Astrocyte (in vitro differentiated cells and primary cell): ENCODE data around the gene CDK3. TPM values are rescaled to one million over a fixed set of nuclear protein-coding genes. Genes with fewer than 3 reads are reported as not detected.

Source experiments
- DNase-seq: peaks from one replicate; pipeline ENCODE4 v3.0.0-alpha.2; 2010; ENCODE audit warnings: low read depth
- FAIRE-seq: peaks from 2 replicates; lab custom pipeline; 2011; peaks lifted over from hg19 to GRCh38; lab: Jason Lieb, UNC
- H2AFZ ChIP-seq: 2 replicates; pipeline ENCODE4 v1.6.0; 2012; ENCODE audit warnings: low read depth, low read length, inconsistent platforms
- H3K27ac ChIP-seq: 2 replicates; pipeline ENCODE4 v1.5.1; 2011; ENCODE audit warnings: low read depth, low read length, inconsistent platforms
- H3K27me3 ChIP-seq: 2 replicates; pipeline ENCODE4 v1.6.0; 2011; ENCODE audit warnings: low read length, inconsistent platforms; ENCODE audit not compliant: insufficient read depth
- H3K36me3 ChIP-seq: 2 replicates; pipeline ENCODE4 v1.5.1; 2011; ENCODE audit warnings: low read length, inconsistent platforms; ENCODE audit not compliant: insufficient read depth
- H3K4me1 ChIP-seq: 2 replicates; pipeline ENCODE4 v1.5.1; 2011; ENCODE audit warnings: low read length, inconsistent platforms; ENCODE audit not compliant: insufficient read depth
- H3K4me2 ChIP-seq: 2 replicates; pipeline ENCODE4 v1.6.0; 2012; ENCODE audit warnings: low read length, inconsistent platforms
- H3K4me3 ChIP-seq: 2 replicates; pipeline ENCODE4 v1.5.1; 2011; ENCODE audit warnings: low read depth, mild to moderate bottlenecking, low read length, inconsistent platforms; ENCODE audit not compliant: insufficient read depth
- H3K79me2 ChIP-seq: 2 replicates; pipeline ENCODE4 v1.6.0; 2012; ENCODE audit warnings: mild to moderate bottlenecking, low read length, inconsistent platforms; ENCODE audit not compliant: insufficient read depth
- H3K9ac ChIP-seq: 2 replicates; pipeline ENCODE4 v1.6.0; 2012; ENCODE audit warnings: mild to moderate bottlenecking, low read length, inconsistent platforms
- H3K9me3 ChIP-seq: 2 replicates; pipeline ENCODE4 v1.5.1; 2012; ENCODE audit warnings: low read depth, mild to moderate bottlenecking, low read length, inconsistent platforms; ENCODE audit not compliant: insufficient read depth
- H4K20me1 ChIP-seq: 2 replicates; pipeline ENCODE4 v1.6.0; 2012; ENCODE audit warnings: low read length, inconsistent platforms; ENCODE audit not compliant: insufficient read depth
- H3K27ac Mint-ChIP-seq: one replicate; pipeline ENCODE4 v1.8.0; 2021; ENCODE audit warnings: mild to moderate bottlenecking, mixed read lengths; ENCODE audit not compliant: unreplicated experiment
- H3K27me3 Mint-ChIP-seq: one replicate; pipeline ENCODE4 v1.8.0; 2021; ENCODE audit warnings: low read depth, mixed read lengths; ENCODE audit not compliant: unreplicated experiment
- H3K36me3 Mint-ChIP-seq: one replicate; pipeline ENCODE4 v1.8.0; 2021; ENCODE audit warnings: low read depth, mixed read lengths; ENCODE audit not compliant: unreplicated experiment
- H3K4me1 Mint-ChIP-seq: one replicate; pipeline ENCODE4 v1.8.0; 2021; ENCODE audit warnings: low read depth, mixed read lengths; ENCODE audit not compliant: unreplicated experiment
- H3K4me3 Mint-ChIP-seq: one replicate; pipeline ENCODE4 v1.8.0; 2021; ENCODE audit warnings: mild to moderate bottlenecking, moderate library complexity, mixed read lengths; ENCODE audit not compliant: unreplicated experiment
- H3K9me3 Mint-ChIP-seq: one replicate; pipeline ENCODE4 v1.8.0; 2021; ENCODE audit warnings: mild to moderate bottlenecking, mixed read lengths; ENCODE audit not compliant: unreplicated experiment
- CTCF ChIP-seq: IDR thresholded peaks from 2 replicates; pipeline ENCODE4 v1.5.1; 2011; ENCODE audit warnings: low read depth, mild to moderate bottlenecking, inconsistent platforms, low read length, moderate library complexity; ENCODE audit not compliant: insufficient read depth
- EZH2 ChIP-seq: IDR thresholded peaks from 2 replicates; pipeline ENCODE4 v1.6.1; 2012; ENCODE audit warnings: mild to moderate bottlenecking, low read length, inconsistent platforms; ENCODE audit not compliant: insufficient read depth
- total RNA-seq: library from RNA; stranded (reverse); gene quantifications from 2 replicates; pipeline ENCODE4 v1.2.1, GENCODE V29; 2021

Gene CDK3
- total RNA-seq, 1 donor from 2014 or later, result 5.0 TPM

GRCh38 chr17:76008630-76009425 is 8.2 kb downstream of the CDK3 start:
- Mint-ChIP-seq H3K27me3 (peaks cover 20% of the 10 kb centered on the region), H3K4me3 (no peak overlapping the region), H3K9me3 (peaks cover 4% of the 10 kb centered on the region), H3K4me1 (peaks cover 12% of the 10 kb centered on the region), H3K27ac (no peak overlapping the region), H3K36me3 (peaks cover 7% of the 10 kb centered on the region)
- Histone ChIP-seq H3K9ac (no peak overlapping the region), H3K4me3 (no peak overlapping the region), H3K9me3 (no peaks in the 10 kb centered on the region), H3K36me3 (no peaks in the 10 kb centered on the region), H3K4me1 (peaks cover 4% of the 10 kb centered on the region), H3K4me2 (no peak overlapping the region), H3K27me3 (no peaks in the 10 kb centered on the region), H3K27ac (no peak overlapping the region), H3K79me2 (no peaks in the 10 kb centered on the region), H4K20me1 (no peaks in the 10 kb centered on the region), H2AFZ (no peak overlapping the region)
- DNase-seq (no peak), FAIRE-seq (no peak)
- TF ChIP-seq EZH2 (no peak), CTCF (no peak)

DNA sequence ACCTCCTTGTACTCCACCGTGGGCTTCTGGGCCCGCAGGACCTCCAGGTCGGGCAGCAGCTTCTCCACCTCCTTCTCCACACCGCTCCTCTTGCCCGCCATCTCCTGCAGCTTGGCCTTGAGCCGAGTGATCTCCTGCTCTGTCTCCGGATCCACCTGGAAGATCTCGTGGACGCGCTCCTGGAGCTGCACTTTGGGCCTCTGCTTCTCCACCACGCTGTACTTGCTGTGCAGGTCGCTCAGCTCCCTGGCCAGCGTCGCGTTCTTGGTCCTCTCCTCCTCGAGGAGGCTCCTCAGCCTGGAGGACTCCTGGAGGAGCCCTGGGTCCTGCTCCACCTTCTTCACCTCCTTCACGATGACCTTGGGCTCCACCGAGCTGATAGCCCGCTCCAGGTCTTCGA is 8.8 kb downstream of the CDK3 start:
- H3K4me3 Mint-ChIP-seq, result no peak overlapping the region
- H3K27ac ChIP-seq, result no peak overlapping the region
- H3K9ac ChIP-seq, result no peak overlapping the region
- no peak overlapping the region for H3K4me3 ChIP-seq
- no peak overlapping the region for H3K27ac Mint-ChIP-seq
- no peak overlapping the region for H3K4me2 ChIP-seq
- no peak overlapping the region for H2AFZ ChIP-seq
- no peaks in the 10 kb centered on the region for H3K79me2 ChIP-seq
- peaks cover 7% of the 10 kb centered on the region for H3K36me3 Mint-ChIP-seq
- H3K9me3 ChIP-seq, result no peaks in the 10 kb centered on the region
- H3K27me3 ChIP-seq, result no peaks in the 10 kb centered on the region
- H3K4me1 ChIP-seq, result peaks cover 8% of the 10 kb centered on the region
- H3K4me1 Mint-ChIP-seq, result peaks cover 16% of the 10 kb centered on the region
- no peaks in the 10 kb centered on the region for H4K20me1 ChIP-seq
- H3K27me3 Mint-ChIP-seq, result peaks cover 21% of the 10 kb centered on the region
- no peaks in the 10 kb centered on the region for H3K36me3 ChIP-seq
- peaks cover 4% of the 10 kb centered on the region for H3K9me3 Mint-ChIP-seq
- FAIRE-seq (no peak), DNase-seq (no peak)
- no peak for TF ChIP-seq EZH2
- no peak for TF ChIP-seq CTCF

- H3K4me1 ChIP-seq, result peaks cover 8% of the 10 kb centered on the region
- no peaks in the 10 kb centered on the region for H3K36me3 ChIP-seq
- H3K27ac ChIP-seq, result no peak overlapping the region
- H4K20me1 ChIP-seq, result no peaks in the 10 kb centered on the region
- no peaks in the 10 kb centered on the region for H3K79me2 ChIP-seq
- no peaks in the 10 kb centered on the region for H3K9me3 ChIP-seq
- FAIRE-seq (no peak), DNase-seq (no peak)
- no peak overlapping the region for H3K9ac ChIP-seq
- H2AFZ ChIP-seq, result no peak overlapping the region
- Mint-ChIP-seq H3K9me3 (peaks cover 4% of the 10 kb centered on the region), H3K27ac (no peak overlapping the region), H3K27me3 (peaks cover 21% of the 10 kb centered on the region), H3K4me1 (peaks cover 13% of the 10 kb centered on the region), H3K36me3 (peaks cover 7% of the 10 kb centered on the region), H3K4me3 (no peak overlapping the region)
- no peak overlapping the region for H3K4me2 ChIP-seq
- no peak overlapping the region for H3K4me3 ChIP-seq
- TF ChIP-seq CTCF (no peak), EZH2 (no peak)
- H3K27me3 ChIP-seq, result no peaks in the 10 kb centered on the region
Observed at GRCh38 chr17:76009969-76010661, 9.5 kb downstream of the CDK3 start.
